Measurements from ENCODE around the gene ZFAND2A.

DNA sequence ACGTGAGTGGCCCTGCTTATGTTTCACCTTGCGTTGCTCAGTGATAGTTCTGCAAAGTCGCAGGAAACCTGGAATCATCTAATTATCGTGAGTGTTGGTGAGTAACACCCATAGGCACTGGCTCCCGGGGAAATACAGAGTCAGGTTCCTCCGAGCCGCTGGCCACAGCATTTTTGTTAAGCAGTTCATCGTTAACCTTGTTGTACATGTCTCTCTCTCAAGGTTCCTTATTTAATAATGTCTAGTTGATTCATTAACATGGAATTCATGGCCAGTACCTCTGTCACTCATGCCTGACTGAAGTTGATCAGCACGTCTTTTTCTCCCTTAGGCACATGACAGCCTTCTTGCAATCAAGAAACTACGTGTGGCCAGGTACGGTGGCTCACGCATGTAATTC, 3.1 kb upstream of the ZFAND2A start:
- TF ChIP-seq EZH2 (IDR thresholded peaks at IDR 0.05; ENCODE audit: insufficient read depth, poor library complexity, severe bottlenecking) (no peak), EZH2phosphoT487 (IDR thresholded peaks at IDR 0.05; ENCODE audit: insufficient read depth, low read depth) (no peak)
